Fibroblast of skin of right biceps (primary cell): ENCODE results near the gene GAB2.
"Not testable (repeated sequence)": the region's sequence is repeated elsewhere in the genome, so short reads cannot be mapped to it uniquely, and the experiment has no call there.

Experiments used
- DNase-seq: peaks from one replicate; pipeline ENCODE4 v3.0.0-alpha.2; 2013

Gene GAB2

DNA sequence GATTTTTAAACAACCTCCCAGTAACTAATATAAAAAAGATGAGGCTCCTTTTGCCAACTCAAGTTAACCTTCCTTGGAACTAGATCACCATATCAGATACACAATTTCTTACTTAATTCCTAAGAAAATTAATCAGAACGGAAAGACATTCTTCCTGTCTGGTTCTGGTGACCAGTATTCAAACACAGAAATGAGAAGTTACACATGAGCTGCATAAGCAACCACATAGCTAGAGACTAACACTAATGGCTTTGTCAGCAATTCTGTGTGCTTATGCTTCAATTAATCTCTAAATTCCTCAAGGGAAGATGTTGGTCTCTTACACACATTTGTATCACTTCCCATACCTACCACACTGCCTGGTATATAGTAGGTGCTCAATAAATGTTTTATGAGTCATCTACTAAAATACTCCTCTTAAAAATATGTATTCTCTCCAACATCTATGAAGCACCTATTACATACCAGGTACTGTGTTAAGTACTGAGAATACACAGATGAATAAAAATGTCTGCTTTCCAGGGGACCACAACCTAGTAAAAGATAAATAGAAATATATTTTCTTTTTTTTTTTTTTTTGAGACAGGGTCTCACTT, 54.5 kb downstream of the GAB2 start:
- no peak for DNase-seq

DNA sequence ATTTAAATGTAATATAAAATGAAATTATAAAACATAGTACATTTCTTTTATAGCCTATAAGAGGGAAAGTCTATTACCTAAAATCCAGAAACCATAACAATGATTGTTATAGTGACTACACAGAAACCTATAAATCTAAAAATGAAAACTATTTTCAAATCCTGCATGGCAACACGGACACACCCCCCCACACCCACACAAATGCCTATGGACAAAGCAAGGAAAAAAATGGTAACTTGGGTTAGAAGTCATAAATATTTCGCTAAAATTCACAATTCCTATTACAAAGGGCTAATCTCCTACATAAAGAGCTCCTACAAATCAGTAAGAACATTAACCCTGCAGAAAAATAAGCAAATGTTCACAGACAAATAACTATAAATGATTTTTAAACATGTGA, 56.4 kb downstream of the GAB2 start:
- no peak for DNase-seq

DNA sequence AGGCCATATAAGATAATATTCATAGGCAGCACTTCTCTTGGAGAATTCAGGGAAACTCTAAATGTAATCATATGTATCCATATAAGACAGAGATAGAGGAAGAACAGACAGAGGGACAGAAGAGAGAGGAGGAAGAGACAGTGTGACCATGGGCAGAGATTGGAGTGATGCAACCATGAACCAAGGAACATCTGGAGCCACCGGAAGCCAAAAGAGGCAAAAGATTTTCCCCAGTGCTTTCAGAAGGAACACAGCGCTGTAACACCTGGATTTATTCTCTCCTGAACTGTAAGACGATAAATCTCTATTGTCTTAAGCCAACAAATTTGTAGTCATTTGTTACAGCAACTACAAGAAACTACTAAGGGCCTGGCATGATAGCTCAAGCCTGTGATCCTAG, 57.7 kb downstream of the GAB2 start:
- DNase-seq = no peak

DNA sequence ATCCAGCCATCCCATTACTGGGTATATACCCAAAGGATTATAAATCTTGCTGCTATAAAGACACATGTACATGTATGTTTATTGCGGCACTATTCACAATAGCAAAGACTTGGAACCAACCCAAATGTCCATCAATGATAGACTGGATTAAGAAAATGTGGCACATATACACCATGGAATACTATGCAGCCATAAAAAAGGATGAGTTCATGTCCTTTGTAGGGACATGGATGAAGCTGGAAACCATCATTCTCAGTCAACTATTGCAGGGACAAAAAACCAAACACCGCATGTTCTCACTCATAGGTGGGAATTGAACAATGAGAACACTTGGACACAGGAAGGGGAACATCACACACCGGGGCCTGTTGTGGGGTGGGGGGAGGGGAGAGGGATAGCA, 59.7 kb downstream of the GAB2 start:
- not testable (repeated sequence) for DNase-seq

DNA sequence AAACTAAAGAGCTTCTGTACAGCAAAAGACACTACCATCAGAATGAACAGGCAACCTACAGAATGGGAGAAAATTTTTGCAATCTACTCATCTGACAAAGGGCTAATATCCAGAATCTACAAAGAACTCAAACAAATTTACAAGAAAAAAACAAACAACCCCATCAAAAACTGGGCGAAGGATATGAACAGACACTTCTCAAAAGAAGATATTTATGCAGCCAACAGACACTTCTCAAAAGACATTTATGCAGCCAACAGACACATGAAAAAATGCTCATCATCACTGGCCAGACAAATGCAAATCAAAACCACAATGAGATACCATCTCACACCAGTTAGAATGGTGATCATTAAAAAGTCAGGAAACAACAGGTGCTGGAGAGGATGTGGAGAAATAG, 60.2 kb downstream of the GAB2 start:
- not testable (repeated sequence) for DNase-seq

DNA sequence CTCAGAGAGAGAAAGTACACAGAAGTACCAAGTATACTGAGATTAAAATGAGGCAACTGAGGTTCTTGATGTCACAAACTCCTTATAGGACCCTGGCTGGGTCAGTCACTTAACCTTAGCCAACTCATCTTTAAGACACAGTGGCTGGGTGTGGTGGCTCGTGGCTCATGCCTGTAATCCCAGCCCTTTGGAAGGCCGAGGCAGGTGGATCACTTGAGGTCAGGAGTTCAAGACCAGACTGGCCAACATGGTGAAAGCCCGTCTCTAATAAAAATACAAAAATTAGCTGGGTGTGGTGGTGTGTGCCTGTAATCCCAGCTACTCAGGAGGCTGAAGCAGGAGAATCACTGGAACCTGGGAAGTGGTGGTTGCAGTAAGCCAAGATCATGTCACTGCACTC, 61.9 kb downstream of the GAB2 start:
- DNase-seq = not testable (repeated sequence)

DNA sequence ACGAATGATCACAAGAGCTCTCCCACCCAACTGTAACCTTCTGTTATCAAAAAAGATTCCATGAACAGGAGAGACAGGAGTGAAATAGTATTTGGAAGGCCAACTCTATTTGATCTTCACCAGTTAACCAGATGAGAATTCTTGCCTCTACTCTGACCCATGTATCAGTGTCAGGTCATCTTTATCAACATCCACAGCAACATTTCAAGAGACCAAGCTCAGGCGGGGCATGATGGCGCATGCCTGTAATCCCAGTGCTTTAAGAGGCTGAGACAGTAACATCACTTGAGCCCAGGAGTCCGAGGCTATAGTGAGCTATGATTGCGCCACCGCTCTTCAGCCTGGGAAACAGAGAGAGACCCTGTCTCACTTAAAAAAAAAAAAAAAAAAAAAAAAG, 62.3 kb downstream of the GAB2 start:
- DNase-seq = no peak

DNA sequence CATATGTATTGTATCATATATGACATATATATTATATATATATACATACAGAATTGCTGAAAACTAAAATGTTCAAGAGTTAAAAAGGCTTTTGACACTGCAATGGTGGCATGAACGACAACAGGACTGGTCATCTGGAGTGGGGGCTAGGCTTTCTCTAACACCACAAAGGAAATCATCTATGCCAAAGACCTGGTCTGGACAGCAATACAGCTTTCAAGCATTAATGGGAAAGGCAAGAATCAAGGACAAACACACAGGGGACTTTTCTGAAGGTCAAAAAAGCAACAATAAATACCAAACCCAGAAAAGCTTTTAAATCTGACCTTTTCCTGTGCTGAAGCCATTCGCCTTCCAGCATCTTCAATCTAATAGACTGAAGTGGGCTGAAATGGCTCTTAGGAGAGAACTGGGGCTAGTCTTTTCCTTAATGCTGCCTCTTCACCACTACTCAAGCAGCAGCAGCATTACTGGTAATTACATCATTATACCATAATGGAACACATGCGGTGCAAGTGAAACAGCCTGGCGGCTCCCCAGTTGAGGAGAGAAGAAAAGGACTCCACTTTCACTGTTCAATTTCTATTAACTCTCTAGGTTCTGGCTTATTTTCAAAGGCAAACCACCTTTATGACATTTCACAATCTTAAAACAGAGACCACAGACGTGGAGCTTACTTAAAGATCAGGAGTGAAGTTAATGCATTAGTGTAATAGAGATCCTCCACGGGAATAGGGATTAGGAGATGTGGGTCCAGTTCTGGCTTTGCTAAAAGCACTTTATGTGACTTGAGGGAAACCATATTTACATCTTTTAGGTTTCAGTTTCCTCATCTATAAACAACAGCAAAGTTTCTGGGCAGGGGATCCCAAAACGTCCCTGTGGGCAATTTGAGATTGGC, 63.0 kb downstream of the GAB2 start:
- peak; percentile 58 for DNase-seq

DNA sequence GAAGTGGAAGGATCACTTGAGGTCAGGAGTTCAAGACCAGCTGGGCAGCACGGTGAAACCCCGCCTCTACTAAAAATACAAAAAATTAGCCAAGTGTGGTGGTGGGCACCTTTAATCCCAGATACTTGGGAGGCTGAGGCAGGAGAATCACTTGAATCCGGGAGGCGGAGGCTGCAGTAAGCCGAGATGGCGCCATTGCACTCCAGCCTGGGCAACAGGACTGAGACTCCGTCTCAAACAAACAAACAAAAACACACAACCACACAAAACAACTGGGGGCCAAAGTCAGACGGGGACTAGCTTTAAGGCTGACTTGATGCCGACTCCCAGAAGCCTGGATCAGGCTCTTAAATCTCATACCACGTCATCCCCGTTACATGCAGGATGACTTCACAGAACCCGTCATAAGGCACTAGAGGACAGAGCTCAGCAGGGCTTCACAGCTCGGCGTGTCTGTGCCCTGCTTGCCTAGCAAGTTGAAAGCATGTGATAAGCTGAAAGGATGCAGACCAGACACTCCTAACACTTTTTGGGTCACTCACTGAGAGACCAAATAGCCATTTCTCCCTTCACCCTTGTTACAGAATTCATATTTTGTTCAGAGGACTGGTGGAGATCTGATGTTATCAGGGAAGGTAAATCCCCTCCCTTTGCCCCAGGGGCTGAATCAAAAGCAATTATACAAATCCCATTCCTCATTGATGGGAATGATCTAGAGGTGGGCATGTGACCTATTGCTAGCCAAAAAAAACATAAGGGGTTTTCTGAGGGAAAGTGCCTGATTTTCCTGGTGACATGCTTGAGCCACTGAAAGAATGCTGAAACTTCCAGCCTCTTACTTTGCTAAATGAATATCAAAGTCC, 65.4 kb downstream of the GAB2 start:
- no peak for DNase-seq

DNA sequence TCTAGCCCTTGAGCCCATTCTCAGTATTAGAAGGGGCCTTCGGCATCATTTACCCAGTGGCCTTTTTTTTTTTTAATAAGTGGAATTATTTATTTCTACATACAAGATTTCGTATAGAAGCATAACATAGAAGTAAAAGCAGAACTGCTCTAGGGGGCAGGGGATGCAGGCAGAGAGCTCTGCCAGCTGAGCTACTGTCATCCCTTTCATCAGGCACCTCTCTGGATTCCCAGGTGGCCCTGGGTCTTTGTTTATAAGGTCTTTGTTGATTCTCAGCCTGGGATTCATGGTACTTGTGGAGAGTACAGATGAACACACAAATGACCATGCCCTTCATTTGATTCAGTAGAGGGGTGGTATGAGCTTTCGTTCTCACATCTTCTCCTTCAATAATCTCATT, 66.4 kb downstream of the GAB2 start:
- no peak for DNase-seq

DNA sequence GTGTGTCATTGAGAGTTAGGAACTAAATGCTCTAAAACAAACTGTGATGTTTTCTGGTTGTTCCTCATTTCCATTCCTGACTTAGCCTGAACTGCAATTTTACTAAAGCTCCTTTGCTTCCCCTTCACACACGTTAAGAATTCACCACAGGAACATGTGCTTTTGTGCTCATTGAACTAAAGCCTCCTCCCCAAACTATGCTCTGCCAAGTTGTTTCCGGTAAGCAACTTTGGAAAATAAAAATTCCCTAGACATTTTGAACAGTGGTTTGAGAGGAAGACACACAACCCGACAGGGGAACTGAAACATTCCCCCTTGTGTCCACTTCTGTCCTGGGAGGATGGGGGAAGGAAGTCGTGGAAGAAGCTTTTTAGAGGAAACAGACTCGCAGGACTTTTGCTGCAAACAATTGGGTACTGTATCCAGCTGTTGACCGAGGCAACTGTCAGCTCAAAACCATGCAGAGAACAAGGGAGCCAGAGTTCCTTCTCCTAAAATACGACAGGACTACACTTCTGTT, 66.9 kb downstream of the GAB2 start:
- DNase-seq = peak; percentile 59

DNA sequence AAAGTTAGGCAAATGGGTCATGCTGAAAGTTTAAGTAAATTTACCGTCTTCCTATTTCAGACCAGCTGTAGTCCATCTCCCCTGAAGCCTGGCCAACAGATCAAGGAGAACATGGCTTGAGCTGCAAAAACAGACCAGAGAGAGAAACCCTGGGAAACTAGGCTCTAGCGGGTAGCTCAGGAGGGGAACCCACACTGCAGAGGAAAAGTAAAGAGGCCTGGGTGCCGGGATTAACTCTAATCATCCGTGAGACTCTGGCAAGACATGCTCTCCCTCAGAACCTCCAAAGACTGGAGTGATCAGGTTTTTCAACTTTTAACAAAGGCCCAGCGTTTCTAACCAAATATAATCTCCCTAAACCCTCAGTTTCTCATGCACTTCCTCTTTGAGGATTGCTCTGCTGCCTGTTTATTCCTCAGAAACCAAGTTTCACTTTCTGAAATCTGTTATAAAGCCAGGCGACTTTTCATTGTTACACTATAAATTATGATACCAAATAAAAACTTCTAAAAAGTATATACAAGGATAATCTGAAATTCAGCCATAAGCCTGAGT, 67.5 kb downstream of the GAB2 start:
- DNase-seq = peak; percentile 19

DNA sequence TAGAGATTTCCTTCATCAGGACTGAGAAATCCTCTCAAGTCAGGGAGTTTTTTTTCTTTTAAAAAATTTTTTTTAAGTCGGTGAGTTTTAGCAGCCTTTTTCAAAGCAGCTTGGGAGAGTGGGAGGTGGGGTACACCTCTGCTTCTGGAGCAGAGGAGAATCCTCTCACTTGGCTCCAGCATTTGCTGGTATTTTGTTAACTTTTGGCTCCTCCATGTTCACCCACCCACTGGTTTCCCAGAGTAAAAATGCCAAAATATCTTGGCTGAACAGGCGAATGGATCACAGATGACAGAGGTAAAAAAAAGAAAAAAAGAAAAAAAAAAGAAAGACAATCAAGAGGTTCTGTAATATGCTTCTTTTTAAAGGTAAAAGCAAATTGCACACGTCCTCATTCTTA, 68.0 kb downstream of the GAB2 start:
- DNase-seq = no peak

DNA sequence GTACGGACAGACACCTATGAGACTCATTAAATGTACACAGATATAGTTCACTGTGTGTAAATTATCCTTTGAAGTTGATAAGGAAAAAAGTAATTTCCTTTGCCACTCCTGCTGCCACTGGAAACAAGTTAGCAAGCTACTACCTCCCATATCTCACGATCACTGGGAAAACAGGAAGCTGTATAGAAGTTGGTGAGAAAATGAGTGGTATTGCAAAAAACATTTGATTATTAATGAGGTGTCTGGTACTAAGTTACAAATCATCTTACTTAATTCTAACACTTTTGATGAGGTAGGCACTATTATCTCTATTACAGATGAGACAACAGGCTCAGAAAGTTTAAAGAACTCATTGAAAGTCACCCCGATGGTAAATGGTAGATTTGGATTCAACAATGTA, 68.5 kb downstream of the GAB2 start:
- DNase-seq = no peak

DNA sequence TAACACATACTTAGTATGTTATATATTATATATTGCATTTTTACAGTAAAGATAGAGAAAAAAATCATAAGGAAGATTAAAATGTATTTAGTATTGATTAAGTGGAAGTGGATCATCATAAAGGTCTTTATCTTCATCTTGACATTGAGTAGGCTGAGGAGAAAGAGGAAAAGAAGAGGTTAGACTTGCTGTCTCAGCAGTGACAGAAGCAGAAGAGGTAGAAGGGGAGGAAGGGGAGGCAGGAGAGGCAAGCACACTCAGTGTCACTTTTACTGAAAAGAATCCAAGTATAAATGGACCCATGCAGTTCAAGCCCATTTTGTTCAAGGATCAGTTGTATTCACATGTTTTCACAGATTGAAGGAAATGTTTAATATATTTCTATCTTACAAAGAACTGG, 69.7 kb downstream of the GAB2 start:
- DNase-seq = no peak

DNA sequence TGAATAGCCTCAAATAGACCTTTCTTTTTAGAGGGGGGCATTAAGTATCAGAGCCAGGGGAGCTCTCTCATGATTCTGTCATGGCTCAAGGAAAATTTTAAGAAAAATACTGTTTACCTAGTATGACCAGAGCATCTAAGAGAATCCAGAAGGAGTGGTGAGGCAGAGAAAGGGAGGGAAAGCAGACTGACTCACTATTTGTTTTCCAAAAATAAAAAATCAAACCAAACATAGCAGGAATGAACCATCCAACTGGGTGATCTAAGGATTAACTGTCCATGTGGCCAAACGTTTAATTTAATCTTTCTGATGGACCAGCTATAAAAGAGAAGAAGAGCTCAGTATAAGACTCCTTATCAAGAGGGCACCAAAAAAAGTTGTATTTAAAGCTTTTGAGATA, 70.8 kb downstream of the GAB2 start:
- no peak for DNase-seq

DNA sequence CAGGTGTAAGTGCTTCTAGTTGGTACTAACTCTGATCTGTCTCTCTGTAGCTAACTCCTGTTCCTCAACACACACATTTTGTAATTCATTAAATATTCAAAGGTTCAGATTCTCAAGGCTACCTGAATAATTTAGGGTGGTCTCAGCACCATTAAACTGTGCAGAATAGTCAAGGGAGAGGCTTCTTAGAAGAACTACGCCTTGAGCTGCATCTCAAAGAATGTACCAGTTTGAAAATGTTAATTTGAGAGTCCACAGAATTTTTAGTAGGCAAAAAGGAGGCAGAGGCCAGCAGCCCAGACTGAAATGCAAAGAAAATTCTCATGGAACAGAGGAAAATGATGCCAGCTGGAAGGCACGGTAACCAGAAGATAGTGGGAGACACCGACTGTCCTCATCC, 72.2 kb downstream of the GAB2 start:
- no peak for DNase-seq

DNA sequence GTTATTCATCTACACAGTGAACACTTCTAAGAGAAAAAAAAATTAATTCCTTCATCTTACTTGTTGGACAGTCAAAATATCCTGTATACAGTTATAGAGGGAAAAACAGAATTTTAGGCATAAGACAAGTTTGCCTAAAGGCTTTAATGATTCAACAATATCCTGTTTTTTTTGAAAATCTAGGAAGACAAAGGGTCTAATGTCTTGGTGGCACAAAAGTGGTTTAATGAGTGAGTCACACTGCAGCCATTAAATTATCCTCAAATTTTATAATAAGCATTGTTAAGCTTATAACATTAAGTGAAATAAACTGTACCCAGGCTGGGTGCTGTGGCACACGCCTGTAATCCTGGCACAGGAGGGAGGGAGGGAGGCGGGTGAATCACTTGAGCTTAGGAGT, 72.9 kb downstream of the GAB2 start:
- DNase-seq = no peak

DNA sequence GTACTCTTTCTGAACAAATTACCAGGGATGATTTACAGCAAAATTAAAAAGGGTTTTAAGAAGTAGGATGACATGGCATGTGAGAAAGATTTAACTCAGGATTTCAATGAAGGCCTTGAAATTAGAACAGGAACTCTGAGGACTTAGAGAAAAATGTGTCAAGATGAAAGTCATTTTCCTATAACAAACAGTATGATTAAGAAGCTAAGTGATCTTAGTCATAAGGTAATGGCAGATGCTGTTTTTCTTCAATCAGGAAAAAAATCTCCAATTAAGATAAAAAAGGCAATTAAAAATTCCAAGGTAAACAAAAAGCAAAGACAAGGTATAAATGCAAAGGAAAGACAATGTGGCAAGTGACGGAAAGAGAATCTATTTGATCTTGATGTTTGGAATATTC, 73.5 kb downstream of the GAB2 start:
- DNase-seq = no peak

DNA sequence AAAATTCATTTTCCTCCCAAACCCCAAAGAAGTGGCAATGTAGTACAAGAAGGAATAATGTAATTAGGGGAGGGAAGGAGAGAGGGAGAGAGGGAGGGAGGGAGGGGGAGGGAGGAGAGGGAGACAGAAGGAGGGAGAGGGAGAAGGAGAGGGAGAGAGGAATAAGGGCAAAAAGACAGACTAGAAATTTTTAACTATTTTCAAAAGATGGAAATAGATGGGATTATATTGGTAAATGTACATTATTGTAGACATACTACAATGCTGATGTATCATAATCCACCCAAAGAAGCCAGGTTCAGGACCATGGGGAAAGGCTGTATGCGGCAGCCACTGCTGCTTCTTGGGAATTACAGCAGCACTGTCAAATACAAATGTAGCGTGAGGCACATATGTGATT, 74.3 kb downstream of the GAB2 start:
- no peak for DNase-seq

DNA sequence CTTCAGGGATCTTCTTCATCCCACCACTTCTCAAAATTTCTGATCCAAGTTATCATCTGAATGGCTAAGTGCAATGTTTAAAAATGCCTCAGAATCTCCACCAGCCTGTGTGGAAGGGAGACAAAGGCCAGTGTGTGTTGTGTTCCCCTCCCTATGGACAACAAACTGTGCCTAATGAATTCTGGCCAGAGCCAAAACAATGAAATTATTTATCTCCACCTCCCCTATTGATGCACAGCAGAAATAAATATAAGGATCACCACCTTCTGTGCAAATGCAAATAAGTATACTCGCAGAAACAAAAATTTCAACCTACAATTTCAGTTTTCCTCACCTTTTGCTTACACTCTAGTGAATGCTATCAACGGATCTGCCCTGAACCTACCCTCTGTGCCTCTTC, 75.8 kb downstream of the GAB2 start:
- no peak for DNase-seq

DNA sequence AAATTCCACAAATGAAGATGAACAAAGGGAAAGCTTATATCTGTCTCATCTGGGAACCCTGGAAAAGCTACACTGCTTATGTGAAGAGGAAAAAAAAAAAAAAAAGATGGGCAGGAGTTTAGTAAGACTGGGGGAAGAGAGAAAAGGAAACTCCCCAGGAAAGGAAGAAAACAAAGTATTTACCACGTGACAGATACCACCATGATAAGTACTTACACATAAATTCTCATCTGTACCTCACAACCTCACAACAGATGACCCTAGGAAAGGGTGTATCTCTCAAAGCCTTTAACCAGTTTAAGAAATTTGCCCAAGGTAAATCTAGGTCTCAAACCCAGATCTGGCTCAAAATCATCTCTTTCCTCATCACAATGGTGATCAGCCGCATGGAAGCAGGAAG, 77.1 kb downstream of the GAB2 start:
- DNase-seq = no peak

DNA sequence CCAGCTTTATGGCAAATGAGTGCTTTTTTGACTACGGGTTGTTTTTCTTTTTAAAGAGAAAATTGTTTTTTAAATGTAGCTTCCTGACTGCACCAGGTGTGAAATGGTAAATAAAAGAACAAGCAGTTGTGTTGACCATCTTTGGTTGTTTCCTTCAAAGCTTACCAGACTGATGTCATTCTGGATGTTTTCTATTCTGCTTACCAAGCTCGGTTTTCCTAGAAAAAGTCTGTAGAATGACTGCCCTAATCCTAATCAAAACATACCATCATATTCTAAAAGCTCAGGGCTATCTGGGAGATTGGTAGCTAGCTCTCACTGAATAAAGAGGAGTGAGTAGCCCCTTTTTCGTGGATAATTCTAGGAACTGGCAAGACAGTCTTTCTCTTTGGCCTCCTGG, 77.7 kb downstream of the GAB2 start:
- DNase-seq = no peak
